IMR-90 (cell line): Measurements from ENCODE around the gene FUT8. TPM values are rescaled to one million over a fixed set of nuclear protein-coding genes. Genes with fewer than 3 reads are reported as not detected.
"Not testable (repeated sequence)": the region's sequence is repeated elsewhere in the genome, so short reads cannot be mapped to it uniquely, and the experiment has no call there.

ENCODE experiments used
- ATAC-seq: fragments of 200-7000 bp; cut with Tn5 transposase; 2 replicates; pipeline ENCODE4 v1.9.1; 2020; ENCODE audit warnings: low read depth, mild to moderate bottlenecking, moderate library complexity
- BruUV-seq: library from RNA; stranded (reverse); fragments of 400-500 nt; replicated peaks from 2 replicates; lab custom pipeline; 2021; lab: Mats Ljungman, UMichigan
- CTCF ChIA-PET: fragments of 300-600 bp; formaldehyde crosslinking; extraction: SDS; loops from one replicate; lab custom pipeline; 2021; ENCODE audit warnings: antibody characterized with exemption; lab: Yijun Ruan, JAX
- POLR2A ChIA-PET: fragments of 300-600 bp; sonication (Branson Sonifier 250); formaldehyde crosslinking; loops from one replicate; lab custom pipeline; 2022; ENCODE audit warnings: antibody characterized with exemption; ENCODE audit not compliant: unreplicated experiment; lab: Charles Lee
- DNase-seq: peaks from one replicate; pipeline ENCODE4 v3.0.0; 2013
- H2AFZ ChIP-seq: replicated peaks from 2 replicates; pipeline ENCODE3; 2013; ENCODE audit warnings: low read length, mild to moderate bottlenecking; ENCODE audit not compliant: poor library complexity
- H2AK5ac ChIP-seq: 2 replicates; pipeline ENCODE4 v1.6.1; 2013; ENCODE audit warnings: low read depth, low read length, inconsistent platforms
- H2AK9ac ChIP-seq: replicated peaks from 2 replicates; pipeline ENCODE3; 2013; ENCODE audit warnings: mild to moderate bottlenecking, low read depth, low read length, moderate library complexity; ENCODE audit not compliant: poor library complexity
- H2BK120ac ChIP-seq: 2 replicates; pipeline ENCODE4 v1.6.1; 2013; ENCODE audit warnings: low read depth, low read length, inconsistent platforms
- H2BK15ac ChIP-seq: 3 replicates; pipeline ENCODE4 v1.6.1; 2013; ENCODE audit warnings: low read depth, low read length, inconsistent platforms
- H2BK20ac ChIP-seq: 2 replicates; pipeline ENCODE4 v1.6.1; 2013; ENCODE audit warnings: low read depth, mild to moderate bottlenecking, inconsistent platforms, low read length, moderate library complexity
- H2BK5ac ChIP-seq: 2 replicates; pipeline ENCODE4 v1.6.1; 2013; ENCODE audit warnings: mild to moderate bottlenecking, low read depth, low read length, inconsistent platforms; ENCODE audit not compliant: poor library complexity, severe bottlenecking
- H3K14ac ChIP-seq: replicated peaks from 2 replicates; pipeline ENCODE4 v1.6.1; 2013; ENCODE audit warnings: low read depth, low read length, inconsistent platforms
- H3K18ac ChIP-seq: 2 replicates; pipeline ENCODE4 v1.6.1; 2013; ENCODE audit warnings: low read depth, low read length, control low read depth
- H3K23ac ChIP-seq: 2 replicates; pipeline ENCODE4 v1.6.1; 2013; ENCODE audit warnings: low read depth, low read length, inconsistent platforms
- H3K27ac ChIP-seq: 2 replicates; pipeline ENCODE4 v1.5.1; 2013; ENCODE audit warnings: mild to moderate bottlenecking, control low read depth, low read length; ENCODE audit not compliant: insufficient read depth
- H3K27me3 ChIP-seq: 2 replicates; pipeline ENCODE4 v1.6.1; 2013; ENCODE audit warnings: low read length; ENCODE audit not compliant: control insufficient read depth, insufficient read depth
- H3K36me3 ChIP-seq: 2 replicates; pipeline ENCODE4 v1.6.1; 2013; ENCODE audit warnings: low read length, mixed read lengths; ENCODE audit not compliant: control insufficient read depth, insufficient read depth
- H3K4ac ChIP-seq: 2 replicates; pipeline ENCODE4 v1.6.1; 2013; ENCODE audit warnings: low read depth, low read length, inconsistent platforms
- H3K4me1 ChIP-seq: 2 replicates; pipeline ENCODE4 v1.6.1; 2013; ENCODE audit warnings: low read length, mixed read lengths; ENCODE audit not compliant: control insufficient read depth, insufficient read depth
- H3K4me2 ChIP-seq: 2 replicates; pipeline ENCODE4 v1.6.1; 2013; ENCODE audit warnings: low read depth, mild to moderate bottlenecking, control low read depth, low read length, moderate library complexity
- H3K4me3 ChIP-seq: 2 replicates; pipeline ENCODE4 v1.5.1; 2013; ENCODE audit warnings: low read depth, mild to moderate bottlenecking, control low read depth, low read length, moderate library complexity; ENCODE audit not compliant: insufficient read depth
- H3K56ac ChIP-seq: 2 replicates; pipeline ENCODE4 v1.6.1; 2013; ENCODE audit warnings: low read length, inconsistent platforms; ENCODE audit not compliant: insufficient read depth; ENCODE audit errors: extremely low read depth
- H3K79me1 ChIP-seq, 2 experiments: 2 replicates each; pipeline ENCODE4 v1.6.1; 2013; ENCODE audit warnings: low read length in 2 of 2, inconsistent platforms in 1 of 2, low read depth in 1 of 2
- H3K9ac ChIP-seq: 2 replicates; pipeline ENCODE4 v1.6.1; 2013; ENCODE audit warnings: low read depth, low read length, control low read depth
- H3K9me1 ChIP-seq: 2 replicates; pipeline ENCODE4 v1.6.1; 2013; ENCODE audit warnings: low read length, inconsistent platforms; ENCODE audit not compliant: insufficient read depth
- H3K9me3 ChIP-seq: 2 replicates; pipeline ENCODE4 v1.6.1; 2013; ENCODE audit warnings: low read length; ENCODE audit not compliant: control insufficient read depth, insufficient read depth
- H4K20me1 ChIP-seq: 2 replicates; pipeline ENCODE4 v1.6.1; 2013; ENCODE audit warnings: low read length, inconsistent platforms; ENCODE audit not compliant: insufficient read depth
- H4K5ac ChIP-seq: 2 replicates; pipeline ENCODE4 v1.6.1; 2013; ENCODE audit warnings: mild to moderate bottlenecking, low read depth, low read length, control low read depth
- H4K8ac ChIP-seq, 2 experiments: 2 replicates each; pipeline ENCODE4 v1.6.1; 2013; ENCODE audit warnings: low read depth in 2 of 2, low read length in 2 of 2, control low read depth in 1 of 2, inconsistent platforms in 1 of 2
- H4K91ac ChIP-seq: 2 replicates; pipeline ENCODE4 v1.6.1; 2013; ENCODE audit warnings: low read depth, low read length, inconsistent platforms; ENCODE audit not compliant: insufficient read depth
- WGBS, 2 experiments: methylation state at CpG; one replicate each; pipeline versions ENCODE4 v1.1.5 to v1.1.7; 2013; ENCODE audit warnings: missing lambda C conversion rate in 2 of 2; ENCODE audit not compliant: insufficient read length in 1 of 2; ENCODE audit errors: extremely low coverage in 2 of 2; 5-methylcytosine and 5-hydroxymethylcytosine counted together
- dilution Hi-C: fragments of 300-500 bp; cut with HindIII; formaldehyde crosslinking; loops from one replicate; pipeline ENCODE4 v1.14.3; 2018; ENCODE audit warnings: low sequenced_read_pairs; ENCODE audit not compliant: unreplicated experiment
- in situ Hi-C: fragments of 300-500 bp; cut with MboI; formaldehyde crosslinking; loops from 3 replicates; pipeline ENCODE4 v1.14.3; 2019; ENCODE audit warnings: low sequenced_read_pairs, inconsistent platforms, mixed read lengths
- intact Hi-C: fragments of 100-400 bp; cut with micrococcal nuclease; formaldehyde crosslinking; loops from 2 replicates; pipeline ENCODE4 v1.10.0; 2022
- polyA plus RNA-seq, 3 experiments: library from polyadenylated mRNA; depleted of rRNA; stranded (reverse); fragments of >200 nt; gene quantifications; 2 replicates each; pipeline ENCODE4 v1.2.3, GENCODE V29; 2012; ENCODE audit warnings: low replicate concordance in 1 of 3
- total RNA-seq: library from RNA; depleted of rRNA; stranded (reverse); fragments of >200 nt; gene quantifications from 2 replicates; pipeline ENCODE4 v1.2.3, GENCODE V29; 2012
- TF ChIP-seq, protein P1 (sequence below): fragments of 150-350 bp; IDR thresholded peaks from 2 replicates; pipeline ENCODE4 v1.6.1; 2017; ENCODE audit warnings: mild to moderate bottlenecking, antibody characterized with exemption, low read length, low read depth

FUT8 gene
- total and polyA plus RNA-seq, 2 of the 4 experiments (the other 2 are of a cell fraction), result 15.6 to 72.9 TPM

DNA sequence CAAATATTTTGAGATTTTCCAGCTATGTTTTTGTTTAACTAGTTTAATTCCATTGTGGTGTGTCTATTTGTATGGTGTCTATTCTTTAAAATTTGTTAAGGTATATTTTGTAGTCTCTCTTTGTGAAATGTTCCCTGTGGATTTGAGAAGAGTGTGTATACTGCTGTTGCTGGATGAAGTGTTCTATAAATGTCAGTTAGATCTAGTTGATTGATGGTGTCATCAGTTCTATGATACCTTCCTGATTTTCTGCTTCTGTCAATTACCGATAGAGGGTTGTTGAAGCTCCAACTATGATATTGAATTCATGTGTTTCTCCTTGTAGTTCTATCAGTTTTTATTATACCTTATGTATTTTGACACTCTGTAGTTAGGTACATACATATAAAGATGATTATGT lies 53.1 kb downstream of the FUT8 start:
- Histone ChIP-seq H3K4me3 (no peak overlapping the region), H4K5ac (no peak overlapping the region), H3K18ac (no peak overlapping the region), H3K9me1 (no peaks in the 10 kb centered on the region), H3K23ac (no peak overlapping the region), H4K8ac (no peak overlapping the region), H3K79me1 (peaks cover 0 to 18% of the 10 kb centered on the region in 2 experiments; a peak in 3 of 4 replicates), H2AK9ac (no peak overlapping the region), H2BK5ac (no peak overlapping the region), H2BK120ac (no peak overlapping the region), H3K27me3 (no peaks in the 10 kb centered on the region), H3K27ac (no peak overlapping the region), H2BK20ac (no peak overlapping the region), H3K56ac (no peak overlapping the region), H4K91ac (no peak overlapping the region), H4K20me1 (no peaks in the 10 kb centered on the region), H3K4me2 (no peak overlapping the region), H3K9me3 (no peaks in the 10 kb centered on the region), H2AK5ac (no peak overlapping the region), H3K36me3 (no peaks in the 10 kb centered on the region), H3K9ac (no peak overlapping the region), H2AFZ (no peak overlapping the region), H3K4ac (no peak overlapping the region), H3K14ac (no peak overlapping the region), H2BK15ac (no peak overlapping the region), H3K4me1 (peaks cover 3% of the 10 kb centered on the region; the same call in 1 of the 2 replicates)
- POLR2A ChIA-PET, result no interaction called here
- no peak for DNase-seq
- ATAC-seq, result no peak
- intact Hi-C loops (no loop called here), in situ Hi-C loops (no loop called here), dilution Hi-C loops (no loop called here)
- no CpG with 5 or more reads among the region's 1 CpG for WGBS, 2 experiments
- TF ChIP-seq, protein P1, sequence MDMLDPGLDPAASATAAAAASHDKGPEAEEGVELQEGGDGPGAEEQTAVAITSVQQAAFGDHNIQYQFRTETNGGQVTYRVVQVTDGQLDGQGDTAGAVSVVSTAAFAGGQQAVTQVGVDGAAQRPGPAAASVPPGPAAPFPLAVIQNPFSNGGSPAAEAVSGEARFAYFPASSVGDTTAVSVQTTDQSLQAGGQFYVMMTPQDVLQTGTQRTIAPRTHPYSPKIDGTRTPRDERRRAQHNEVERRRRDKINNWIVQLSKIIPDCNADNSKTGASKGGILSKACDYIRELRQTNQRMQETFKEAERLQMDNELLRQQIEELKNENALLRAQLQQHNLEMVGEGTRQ, result no peak
- BruUV-seq, result no TSS peak
- CTCF ChIA-PET, result no interaction called here

DNA sequence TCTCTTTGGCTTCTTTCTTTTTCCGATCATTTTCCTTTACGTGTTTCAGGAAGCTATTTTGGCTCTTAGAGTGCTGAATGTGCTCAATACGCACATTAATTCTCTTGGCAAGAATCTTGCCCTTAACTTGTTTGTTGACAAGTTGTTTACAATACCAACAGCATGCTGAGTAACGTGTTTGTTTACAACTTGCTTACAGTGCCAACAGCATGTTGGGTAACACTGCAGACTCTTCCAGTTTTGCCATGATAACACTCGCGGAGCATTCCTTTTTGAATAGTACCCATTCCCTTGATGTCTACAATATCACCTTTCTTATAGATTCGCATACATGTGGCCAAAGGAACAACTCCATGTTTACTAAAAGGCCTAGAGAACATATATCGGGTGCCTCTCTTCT lies 55.4 kb downstream of the FUT8 start:
- H2AK9ac ChIP-seq, ATAC-seq, H3K27me3 ChIP-seq, H4K5ac ChIP-seq, H3K36me3 ChIP-seq, BruUV-seq, H2BK5ac ChIP-seq, POLR2A ChIA-PET, H3K4me3 ChIP-seq, H3K9me3 ChIP-seq, H3K4me1 ChIP-seq, H3K56ac ChIP-seq, H2BK120ac ChIP-seq, H3K23ac ChIP-seq, H2BK20ac ChIP-seq, H2AFZ ChIP-seq, H3K9me1 ChIP-seq, H3K14ac ChIP-seq, H4K20me1 ChIP-seq, H3K27ac ChIP-seq, H3K9ac ChIP-seq, intact Hi-C loops, DNase-seq, dilution Hi-C loops, H4K91ac ChIP-seq, H3K18ac ChIP-seq, H3K4me2 ChIP-seq, H3K4ac ChIP-seq, H4K8ac ChIP-seq, H2AK5ac ChIP-seq, in situ Hi-C loops, H2BK15ac ChIP-seq, CTCF ChIA-PET: not testable (repeated sequence)
- peaks cover 0 to 24% of the 10 kb centered on the region in 2 experiments; a peak in 3 of 4 replicates for H3K79me1 ChIP-seq
- WGBS, 2 experiments, result 61% methylated on average over 4 of the region's 8 CpGs; no CpG with 5 or more reads in 1 of the 2 experiments
